GM18858 (cell line): Measurements from ENCODE around the gene TMEM163.

Experiments
- ATAC-seq: cut with Tn5 transposase; IDR thresholded peaks from one replicate; pipeline ENCODE4 v1.9.1; 2021; ENCODE audit not compliant: unreplicated experiment

Gene TMEM163

GRCh38 chr2:134693359-134694330, 25.2 kb downstream of the TMEM163 start:
- ATAC-seq = no peak

GRCh38 chr2:134692499-134692898, 26.3 kb downstream of the TMEM163 start:
- ATAC-seq = no peak

- ATAC-seq = no peak
Observed at GRCh38 chr2:134690629-134691215, 28.1 kb downstream of the TMEM163 start.

GRCh38 chr2:134689315-134689714, 29.5 kb downstream of the TMEM163 start:
- ATAC-seq = no peak

GRCh38 chr2:134685967-134686366, 32.8 kb downstream of the TMEM163 start:
- ATAC-seq = no peak

- ATAC-seq = peak; percentile 67
Observed at GRCh38 chr2:134683561-134684112, 35.2 kb downstream of the TMEM163 start.

- no peak for ATAC-seq
Observed at GRCh38 chr2:134682726-134683125, 36.1 kb downstream of the TMEM163 start.

GRCh38 chr2:134681201-134681600, 37.6 kb downstream of the TMEM163 start:
- no peak for ATAC-seq

GRCh38 chr2:134679745-134680144, 39.1 kb downstream of the TMEM163 start:
- ATAC-seq = no peak

GRCh38 chr2:134679294-134679693, 39.5 kb downstream of the TMEM163 start:
- no peak for ATAC-seq

- no peak for ATAC-seq
Observed at GRCh38 chr2:134677856-134678756, 40.7 kb downstream of the TMEM163 start.

GRCh38 chr2:134676960-134677359, 41.8 kb downstream of the TMEM163 start:
- ATAC-seq = no peak

GRCh38 chr2:134675314-134675713, 43.5 kb downstream of the TMEM163 start:
- no peak for ATAC-seq

GRCh38 chr2:134674687-134675086, 44.1 kb downstream of the TMEM163 start:
- ATAC-seq = no peak

- no peak for ATAC-seq
Observed at GRCh38 chr2:134671513-134671912, 47.3 kb downstream of the TMEM163 start.

- ATAC-seq = no peak
Observed at GRCh38 chr2:134670955-134671354, 47.8 kb downstream of the TMEM163 start.

GRCh38 chr2:134669731-134670669, 48.8 kb downstream of the TMEM163 start:
- no peak for ATAC-seq

GRCh38 chr2:134668821-134669220, 50.0 kb downstream of the TMEM163 start:
- peak; percentile 49 for ATAC-seq

- ATAC-seq = no peak
Observed at GRCh38 chr2:134667541-134667940, 51.3 kb downstream of the TMEM163 start.

- no peak for ATAC-seq
Observed at GRCh38 chr2:134667081-134667480, 51.7 kb downstream of the TMEM163 start.
